Endothelial cell (in vitro differentiated cells): ENCODE data around the gene MC3R. TPM values are rescaled to one million over a fixed set of nuclear protein-coding genes. Genes with fewer than 3 reads are reported as not detected.

ENCODE experiments used
- DNase-seq: peaks from one replicate; pipeline ENCODE4 v3.0.0; 2021; ENCODE audit warnings: low spot score
- H3K27ac Mint-ChIP-seq: one replicate; pipeline ENCODE4 v1.8.0; 2021; ENCODE audit warnings: mixed read lengths, inconsistent platforms; ENCODE audit not compliant: unreplicated experiment
- H3K27me3 Mint-ChIP-seq: one replicate; pipeline ENCODE4 v1.8.0; 2021; ENCODE audit warnings: mild to moderate bottlenecking, moderate library complexity, mixed read lengths, inconsistent platforms; ENCODE audit not compliant: unreplicated experiment
- H3K36me3 Mint-ChIP-seq: one replicate; pipeline ENCODE4 v1.8.0; 2021; ENCODE audit warnings: mild to moderate bottlenecking, low read depth, mixed read lengths, inconsistent platforms; ENCODE audit not compliant: unreplicated experiment
- H3K4me1 Mint-ChIP-seq: one replicate; pipeline ENCODE4 v1.8.0; 2021; ENCODE audit warnings: mild to moderate bottlenecking, mixed read lengths, inconsistent platforms; ENCODE audit not compliant: unreplicated experiment
- H3K4me3 Mint-ChIP-seq: one replicate; pipeline ENCODE4 v1.8.0; 2021; ENCODE audit warnings: mild to moderate bottlenecking, mixed read lengths, inconsistent platforms; ENCODE audit not compliant: unreplicated experiment
- H3K9me3 Mint-ChIP-seq: one replicate; pipeline ENCODE4 v1.8.0; 2021; ENCODE audit warnings: mixed read lengths, inconsistent platforms; ENCODE audit not compliant: unreplicated experiment
- CTCF ChIP-seq: fragments of 200-600 bp; sonication (generic); IDR thresholded peaks from one replicate; pipeline ENCODE4 v1.5.0; 2021; ENCODE audit warnings: antibody characterized with exemption; ENCODE audit not compliant: unreplicated experiment
- long read RNA-seq: library from polyadenylated mRNA; unstranded; transcript quantifications from one replicate; pipeline ENCODE4 v2.0.0, GENCODE V29; 2020; ENCODE audit not compliant: unreplicated experiment
- total RNA-seq: library from RNA; stranded (reverse); fragmentation: NEBNext Ultra II Directional; extraction: Animal tissue kit (Norgen Biotek cat#: 25700); gene quantifications from one replicate; pipeline ENCODE4 v1.2.1, GENCODE V29; 2021; ENCODE audit not compliant: unreplicated experiment

The MC3R gene
- total RNA-seq: not detected
- long read RNA-seq: 0 reads

- Mint-ChIP-seq H3K27ac (peak within 1 kb of the TSS; percentile 17), H3K27me3 (peaks cover 18% of the 10 kb centered on the region), H3K4me3 (no peak within 1 kb of the TSS), H3K36me3 (peaks cover 29% of the 10 kb centered on the region), H3K9me3 (peaks cover 43% of the 10 kb centered on the region), H3K4me1 (no peaks in the 10 kb centered on the region)
- DNase-seq: no peak
- TF ChIP-seq CTCF: no peak
These were observed at the start of gene MC3R for GRCh38 chr20:56247954-56248782. TSS of gene MC3R (plus strand) at chr20:56248732. CDS start at chr20:56248844, 112 bp downstream.

GRCh38 chr20:56200456-56200855, 48.1 kb upstream of the MC3R start:
- Mint-ChIP-seq H3K4me1 (no peaks in the 10 kb centered on the region), H3K4me3 (no peak overlapping the region), H3K27me3 (no peaks in the 10 kb centered on the region), H3K36me3 (peaks cover 8% of the 10 kb centered on the region), H3K27ac (no peak overlapping the region), H3K9me3 (peaks cover 26% of the 10 kb centered on the region)
- peak; percentile 51 for TF ChIP-seq CTCF
- no peak for DNase-seq

GRCh38 chr20:56202493-56203077, 45.9 kb upstream of the MC3R start:
- no peaks in the 10 kb centered on the region for H3K27me3 Mint-ChIP-seq
- no peak overlapping the region for H3K27ac Mint-ChIP-seq
- TF ChIP-seq CTCF: no peak
- H3K9me3 Mint-ChIP-seq: peaks cover 19% of the 10 kb centered on the region
- DNase-seq: no peak
- H3K36me3 Mint-ChIP-seq: peaks cover 9% of the 10 kb centered on the region
- no peak overlapping the region for H3K4me3 Mint-ChIP-seq
- H3K4me1 Mint-ChIP-seq: no peaks in the 10 kb centered on the region

- no peak overlapping the region for H3K4me3 Mint-ChIP-seq
- no peaks in the 10 kb centered on the region for H3K4me1 Mint-ChIP-seq
- H3K27ac Mint-ChIP-seq: no peak overlapping the region
- peaks cover 11% of the 10 kb centered on the region for H3K36me3 Mint-ChIP-seq
- peaks cover 2% of the 10 kb centered on the region for H3K27me3 Mint-ChIP-seq
- no peak for TF ChIP-seq CTCF
- no peak for DNase-seq
- H3K9me3 Mint-ChIP-seq: peaks cover 26% of the 10 kb centered on the region
These were observed 44.3 kb upstream of the MC3R start for GRCh38 chr20:56204206-56204605.

GRCh38 chr20:56205346-56205745, 43.2 kb upstream of the MC3R start:
- Mint-ChIP-seq H3K9me3 (peaks cover 25% of the 10 kb centered on the region), H3K4me3 (no peak overlapping the region), H3K36me3 (peaks cover 10% of the 10 kb centered on the region), H3K27ac (no peak overlapping the region), H3K27me3 (peaks cover 2% of the 10 kb centered on the region), H3K4me1 (no peaks in the 10 kb centered on the region)
- DNase-seq: no peak
- TF ChIP-seq CTCF: no peak
